Prostate gland (tissue), 2 donors: Measurements from ENCODE around the gene MBD3L4. TPM values are rescaled to one million over a fixed set of nuclear protein-coding genes. Genes with fewer than 3 reads are reported as not detected.
A peak's percentile ranks its signal among the peaks of the same experiment; 100 is the strongest.
"Not testable (repeated sequence)": the region's sequence is repeated elsewhere in the genome, so short reads cannot be mapped to it uniquely, and the experiment has no call there.

Experiments used
- DNase-seq: peaks from one replicate; pipeline ENCODE4 v3.0.0-alpha.2; 2019; ENCODE audit warnings: low spot score
- H3K27ac ChIP-seq, 2 donors: fragments of 200-600 bp; sonication (generic); 2 replicates each; pipeline ENCODE4 v1.5.1; 2017 to 2019
- H3K27me3 ChIP-seq: fragments of 200-600 bp; sonication (generic); replicated peaks from 2 replicates; pipeline ENCODE4 v1.5.1; 2019; ENCODE audit not compliant: insufficient read depth
- H3K36me3 ChIP-seq, 2 donors: fragments of 200-600 bp; sonication (generic); 1 replicate in 1 of 2; 2 replicates in 1 of 2; pipeline versions ENCODE4 v1.5.1 to v1.8.1; 2017 to 2019
- H3K4me1 ChIP-seq: fragments of 200-600 bp; sonication (generic); replicated peaks from 2 replicates; pipeline ENCODE4 v1.5.1; 2019
- H3K4me3 ChIP-seq, 2 donors: fragments of 200-600 bp; sonication (generic); 2 replicates each; pipeline ENCODE4 v1.5.1; 2017 to 2019
- H3K9me3 ChIP-seq: fragments of 200-600 bp; sonication (generic); 2 replicates; pipeline ENCODE4 v1.5.1; 2017
- CTCF ChIP-seq, 4 experiments: fragments of 200-600 bp in 2 of 4; fragments of 450-650 bp in 2 of 4; sonication (generic) in 2 of 4; IDR thresholded peaks; 1 replicate in 3 of 4; 2 replicates in 1 of 4; pipeline ENCODE4 v1.5.1; 2016 to 2019; ENCODE audit warnings: antibody characterized with exemption in 4 of 4, mild to moderate bottlenecking in 2 of 4, moderate library complexity in 2 of 4
- POLR2A ChIP-seq: fragments of 450-650 bp; IDR thresholded peaks from one replicate; pipeline ENCODE4 v1.6.1; 2016; ENCODE audit warnings: antibody characterized with exemption, mild to moderate bottlenecking
- POLR2AphosphoS5 ChIP-seq: sonication (generic); formaldehyde crosslinking; IDR thresholded peaks from one replicate; pipeline ENCODE4 v1.6.1; 2017; ENCODE audit warnings: antibody characterized with exemption
- WGBS: methylation state at CpG from one replicate; pipeline ENCODE4 v1.1.5; 2018; 5-methylcytosine and 5-hydroxymethylcytosine counted together
- intact Hi-C: fragments of 100-400 bp; cut with DNase I; formaldehyde crosslinking; loops from one replicate; pipeline ENCODE4 v1.14.2; 2022
- total RNA-seq, 2 donors: library from RNA; depleted of rRNA; stranded (reverse); fragments of >200 nt; gene quantifications; one replicate each; pipeline ENCODE4 v1.1.0, GENCODE V29; 2016

The MBD3L4 gene
- total RNA-seq, 2 donors from 2014 or later, result 1.5 TPM; not detected in 1

GRCh38 chr19:7068599-7068998 is 28.6 kb upstream of the MBD3L4 start:
- Histone ChIP-seq H3K27me3 (no peaks in the 10 kb centered on the region), H3K4me3 (peak overlapping the region in 1 of 2 donors; percentile 78), H3K4me1 (no peaks in the 10 kb centered on the region), H3K27ac (peak overlapping the region in 1 of 2 donors; percentile 79), H3K9me3 (no peaks in the 10 kb centered on the region), H3K36me3 (peaks cover 3 to 18% of the 10 kb centered on the region in 2 donors)
- 82% methylated on average over 6 of the region's 6 CpGs for WGBS
- intact Hi-C loops, result no loop called here
- peak; percentile 3 for DNase-seq
- no peak for TF ChIP-seq POLR2AphosphoS5
- no peak for TF ChIP-seq CTCF (IDR thresholded peaks at IDR 0.05)
- TF ChIP-seq POLR2A, result no peak

GRCh38 chr19:7067716-7068115 is 27.7 kb upstream of the MBD3L4 start:
- WGBS, result 80% methylated on average over 2 of the region's 2 CpGs
- Histone ChIP-seq H3K36me3 (peaks cover 0 to 12% of the 10 kb centered on the region in 2 donors), H3K27me3 (no peaks in the 10 kb centered on the region), H3K9me3 (no peaks in the 10 kb centered on the region), H3K4me1 (no peaks in the 10 kb centered on the region), H3K27ac (no peak overlapping the region), H3K4me3 (no peak overlapping the region)
- TF ChIP-seq POLR2AphosphoS5, result no peak
- TF ChIP-seq POLR2A, result no peak
- no peak for TF ChIP-seq CTCF (IDR thresholded peaks at IDR 0.05)
- no peak for DNase-seq
- intact Hi-C loops, result no loop called here

GRCh38 chr19:7067122-7067521 is 27.1 kb upstream of the MBD3L4 start:
- intact Hi-C loops, H3K4me3 ChIP-seq, H3K27me3 ChIP-seq, H3K27ac ChIP-seq, H3K9me3 ChIP-seq, H3K36me3 ChIP-seq, H3K4me1 ChIP-seq: not testable (repeated sequence)
- WGBS, result 50% methylated on average over 13 of the region's 13 CpGs
- peak; percentile 1 for DNase-seq

- TF ChIP-seq CTCF (IDR thresholded peaks at IDR 0.05) (no peak), POLR2AphosphoS5 (no peak), POLR2A (no peak)
- WGBS, result 86% methylated on average over 9 of the region's 9 CpGs
- H3K4me1 ChIP-seq, result no peaks in the 10 kb centered on the region
- no peak for DNase-seq
- intact Hi-C loops, result no loop called here
- no peaks in the 10 kb centered on the region for H3K36me3 ChIP-seq
- no peak overlapping the region for H3K4me3 ChIP-seq
- no peaks in the 10 kb centered on the region for H3K27me3 ChIP-seq
- H3K27ac ChIP-seq, result no peak overlapping the region
- no peaks in the 10 kb centered on the region for H3K9me3 ChIP-seq
Measured at GRCh38 chr19:7063764-7064418, 23.9 kb upstream of the MBD3L4 start.

- TF ChIP-seq POLR2AphosphoS5 (no peak), POLR2A (no peak), CTCF (IDR thresholded peaks at IDR 0.05) (no peak)
- no peak for DNase-seq
- no peak overlapping the region for H3K4me3 ChIP-seq
- 73% methylated on average over 4 of the region's 4 CpGs for WGBS
- no peaks in the 10 kb centered on the region for H3K9me3 ChIP-seq
- no peak overlapping the region for H3K27ac ChIP-seq
- no peaks in the 10 kb centered on the region for H3K36me3 ChIP-seq
- intact Hi-C loops, result no loop called here
- no peaks in the 10 kb centered on the region for H3K27me3 ChIP-seq
- H3K4me1 ChIP-seq, result no peaks in the 10 kb centered on the region
Measured at GRCh38 chr19:7063339-7063738, 23.4 kb upstream of the MBD3L4 start.

GRCh38 chr19:7059977-7060376 is 20.0 kb upstream of the MBD3L4 start:
- H3K9me3 ChIP-seq, H3K4me1 ChIP-seq, H3K36me3 ChIP-seq, H3K27ac ChIP-seq, H3K4me3 ChIP-seq, DNase-seq, intact Hi-C loops, H3K27me3 ChIP-seq: not testable (repeated sequence)
- WGBS, result 73% methylated on average over 2 of the region's 2 CpGs

- H3K27ac ChIP-seq, H3K4me3 ChIP-seq, H3K4me1 ChIP-seq, DNase-seq, H3K27me3 ChIP-seq, H3K9me3 ChIP-seq, H3K36me3 ChIP-seq, intact Hi-C loops: not testable (repeated sequence)
- no CpG with 5 or more reads among the region's 8 CpGs for WGBS
Measured at GRCh38 chr19:7058576-7058975, 18.6 kb upstream of the MBD3L4 start, which contains the start of gene MBD3L3. Gene MBD3L3, minus strand, starts transcription at chr19:7058676. Its CDS starts 71 bp downstream, at chr19:7058605.

GRCh38 chr19:7056371-7056770 is 16.4 kb upstream of the MBD3L4 start:
- H3K27me3 ChIP-seq, H3K4me3 ChIP-seq, intact Hi-C loops, H3K27ac ChIP-seq, H3K4me1 ChIP-seq, DNase-seq, H3K9me3 ChIP-seq, H3K36me3 ChIP-seq: not testable (repeated sequence)
- 89% methylated on average over 9 of the region's 16 CpGs for WGBS
